HepG2 (cell line): ENCODE measurements around the gene CLMP. TPM values are rescaled to one million over a fixed set of nuclear protein-coding genes. Genes with fewer than 3 reads are reported as not detected.

ENCODE experiments used
- ATAC-seq: fragments of 200-7000 bp; cut with Tn5 transposase; 3 replicates; pipeline ENCODE4 v1.9.1; 2020; ENCODE audit warnings: mild to moderate bottlenecking, moderate library complexity
- BruUV-seq: library from RNA; stranded (reverse); fragments of 400-500 nt; replicated peaks from 2 replicates; lab custom pipeline; 2021; lab: Mats Ljungman, UMichigan
- CTCF ChIA-PET: fragments of 300-600 bp; formaldehyde crosslinking; extraction: SDS; loops from one replicate; lab custom pipeline; 2021; ENCODE audit warnings: low total read pairs, inconsistent platforms, low intra/inter-chr PET ratio; lab: Yijun Ruan, JAX
- POLR2A ChIA-PET: fragments of 350-600 bp; sonication (Branson Sonifier 250); formaldehyde crosslinking; loops from one replicate; lab custom pipeline; 2020; ENCODE audit warnings: antibody characterized with exemption, inconsistent platforms; lab: Yijun Ruan, JAX
- DNase-seq: peaks from one replicate; pipeline ENCODE4 v3.0.0-alpha.2; 2015; ENCODE audit warnings: low spot score
- FAIRE-seq: peaks from 3 replicates; lab custom pipeline; 2011; peaks lifted over from hg19 to GRCh38; lab: Jason Lieb, UNC
- H2AFZ ChIP-seq: one replicate; pipeline ENCODE4 v1.6.1; 2011; ENCODE audit warnings: low read length, inconsistent platforms
- H3K27ac ChIP-seq: fragments of 300-600 bp; 3 replicates; pipeline ENCODE4 v1.8.0; 2011; ENCODE audit warnings: mixed run types, mild to moderate bottlenecking, mixed read lengths, low read length, inconsistent platforms; ENCODE audit not compliant: insufficient read depth; ENCODE audit errors: extremely low read length
- H3K27me3 ChIP-seq, 2 experiments: fragments of 200-600 bp in 1 of 2; 2 replicates in 1 of 2; 3 replicates in 1 of 2; pipeline versions ENCODE4 v1.6.0 to v1.8.0; 2011; ENCODE audit warnings: low read length in 2 of 2, mild to moderate bottlenecking in 2 of 2, moderate library complexity in 2 of 2, inconsistent platforms in 1 of 2; ENCODE audit not compliant: insufficient read depth in 2 of 2, control insufficient read depth in 1 of 2
- H3K36me3 ChIP-seq, 2 experiments: fragments of 200-600 bp in 1 of 2; replicated peaks in 1 of 2; 2 replicates in 1 of 2; 3 replicates in 1 of 2; pipeline versions ENCODE4 v1.5.1 to v1.8.0; 2011; ENCODE audit warnings: low read length in 2 of 2, inconsistent platforms in 1 of 2; ENCODE audit not compliant: insufficient read depth in 2 of 2, control insufficient read depth in 1 of 2
- H3K4me1 ChIP-seq: 2 replicates; pipeline ENCODE4 v1.5.1; 2012; ENCODE audit warnings: low read length, inconsistent platforms; ENCODE audit not compliant: insufficient read depth
- H3K4me2 ChIP-seq: 2 replicates; pipeline ENCODE4 v1.6.0; 2011; ENCODE audit warnings: low read depth, low read length, inconsistent platforms
- H3K4me3 ChIP-seq, 3 experiments: fragments of 200-600 bp in 1 of 3; sonication (generic), shearing (Covaris generic) in 1 of 3; replicated peaks in 1 of 3; 2 replicates each; pipeline ENCODE4 v1.5.1; 2011 to 2016; ENCODE audit warnings: low read length in 3 of 3, inconsistent platforms in 2 of 3, low read depth in 2 of 3, mild to moderate bottlenecking in 2 of 3, control low read depth in 1 of 3, mixed read lengths in 1 of 3; ENCODE audit not compliant: insufficient read depth in 1 of 3
- H3K79me2 ChIP-seq: one replicate; pipeline ENCODE4 v1.6.1; 2011; ENCODE audit warnings: low read length, inconsistent platforms; ENCODE audit not compliant: insufficient read depth
- H3K9ac ChIP-seq: 2 replicates; pipeline ENCODE4 v1.6.0; 2011; ENCODE audit warnings: mild to moderate bottlenecking, low read depth, low read length, inconsistent platforms; ENCODE audit not compliant: insufficient read depth
- H3K9me3 ChIP-seq: 2 replicates; pipeline ENCODE4 v1.5.1; 2012; ENCODE audit warnings: mild to moderate bottlenecking, low read length
- H4K20me1 ChIP-seq: 2 replicates; pipeline ENCODE4 v1.6.0; 2011; ENCODE audit warnings: inconsistent platforms, mild to moderate bottlenecking, low read length, moderate library complexity; ENCODE audit not compliant: insufficient read depth
- KDM6A ChIP-seq: IDR thresholded peaks from 2 replicates; pipeline ENCODE4 v1.6.1; 2016; ENCODE audit warnings: low read depth
- PHB2 ChIP-seq: fragments of 450-650 bp; IDR thresholded peaks from 2 replicates; pipeline ENCODE4 v1.6.1; 2018; ENCODE audit not compliant: partially characterized antibody
- RBM39 ChIP-seq: fragments of 200-400 bp; formaldehyde crosslinking; IDR thresholded peaks from one replicate; pipeline ENCODE4 v1.6.1; 2018; ENCODE audit warnings: antibody characterized with exemption, mild to moderate bottlenecking, low read depth, low read length; ENCODE audit not compliant: poor library complexity, severe bottlenecking
- SNAPC5 ChIP-seq: sonication (generic); formaldehyde crosslinking; IDR thresholded peaks from 2 replicates; pipeline ENCODE4 v1.8.1; 2023; ENCODE audit warnings: mild to moderate bottlenecking, missing genetic modification reagents, borderline replicate concordance
- ZBTB38 ChIP-seq: sonication (generic); formaldehyde crosslinking; IDR thresholded peaks from 2 replicates; pipeline ENCODE4 v1.5.1; 2020; ENCODE audit warnings: mild to moderate bottlenecking, missing genetic modification reagents
- ZNF24 ChIP-seq: fragments of 450-650 bp; IDR thresholded peaks from 2 replicates; pipeline ENCODE4 v1.6.1; 2017; ENCODE audit warnings: antibody characterized with exemption, mild to moderate bottlenecking
- ZNF317 ChIP-seq: sonication (generic); formaldehyde crosslinking; IDR thresholded peaks from 2 replicates; pipeline ENCODE4 v1.5.0; 2020; ENCODE audit warnings: mild to moderate bottlenecking, missing genetic modification reagents
- ZNF331 ChIP-seq: sonication (generic); formaldehyde crosslinking; IDR thresholded peaks from 2 replicates; pipeline ENCODE4 v1.4.0; 2020; ENCODE audit warnings: missing genetic modification reagents
- ZNF367 ChIP-seq: sonication (generic); formaldehyde crosslinking; IDR thresholded peaks from 2 replicates; pipeline ENCODE4 v1.4.0; 2020; ENCODE audit warnings: missing genetic modification reagents, borderline replicate concordance
- ZNF407 ChIP-seq: sonication (generic); formaldehyde crosslinking; IDR thresholded peaks from one replicate; pipeline ENCODE4 v1.5.1; 2020; ENCODE audit warnings: mild to moderate bottlenecking, missing genetic modification reagents; ENCODE audit errors: not compliant biosample characterization
- ZNF460 ChIP-seq: sonication (generic); formaldehyde crosslinking; IDR thresholded peaks from 2 replicates; pipeline ENCODE4 v1.5.1; 2020; ENCODE audit warnings: missing genetic modification reagents, mild to moderate bottlenecking, borderline replicate concordance
- ZNF550 ChIP-seq: sonication (generic); formaldehyde crosslinking; IDR thresholded peaks from 2 replicates; pipeline ENCODE4 v1.4.0; 2020; ENCODE audit warnings: mild to moderate bottlenecking, missing genetic modification reagents, borderline replicate concordance
- ZNF773 ChIP-seq: sonication (generic); formaldehyde crosslinking; IDR thresholded peaks from 2 replicates; pipeline ENCODE4 v1.4.0; 2020; ENCODE audit warnings: missing genetic modification reagents, borderline replicate concordance
- ZNF776 ChIP-seq: sonication (generic); formaldehyde crosslinking; IDR thresholded peaks from 2 replicates; pipeline ENCODE4 v1.4.0; 2020; ENCODE audit warnings: mild to moderate bottlenecking, missing genetic modification reagents
- WGBS: methylation state at CpG from one replicate; pipeline ENCODE4 v1.1.6; 2017; ENCODE audit warnings: low lambda C conversion rate; 5-methylcytosine and 5-hydroxymethylcytosine counted together
- in situ Hi-C: cut with HindIII; loops from 2 replicates; pipeline ENCODE4 v1.10.0; 2017; ENCODE audit warnings: low pct_unique_long_range_greater_than_20kb; ENCODE audit not compliant: extremely low pct_ligation_motif_present
- intact Hi-C: fragments of 100-400 bp; cut with micrococcal nuclease; formaldehyde crosslinking; loops from one replicate; pipeline ENCODE4 v1.10.0; 2022; ENCODE audit not compliant: unreplicated experiment
- polyA plus RNA-seq, 8 experiments: library from polyadenylated mRNA; depleted of rRNA in 3 of 8; stranded (reverse) in 7 of 8; unstranded in 1 of 8; fragments of >200 nt; fragmentation: Illumina TruSeq in 4 of 8; extraction: Trizol in 4 of 8; gene quantifications; 2 replicates each; pipeline versions ENCODE4 v1.2.1 to v1.2.3, GENCODE V29; 2011 to 2016; ENCODE audit warnings: low read depth in 4 of 8, missing spikeins in 1 of 8, mixed read lengths in 1 of 8; ENCODE audit not compliant: insufficient read depth in 1 of 8
- total RNA-seq, 5 experiments: library from RNA; depleted of rRNA; stranded (reverse); fragments of >200 nt; fragmentation: Illumina TruSeq; extraction: Trizol; gene quantifications; 2 replicates each; pipeline ENCODE4 v1.2.3, GENCODE V29; 2016; ENCODE audit warnings: low read depth in 1 of 5

Gene CLMP
- total and polyA plus RNA-seq, 2 of the 13 experiments (the other 11 are each of a cell fraction or from before 2014, with no cell fraction given): not detected

DNA sequence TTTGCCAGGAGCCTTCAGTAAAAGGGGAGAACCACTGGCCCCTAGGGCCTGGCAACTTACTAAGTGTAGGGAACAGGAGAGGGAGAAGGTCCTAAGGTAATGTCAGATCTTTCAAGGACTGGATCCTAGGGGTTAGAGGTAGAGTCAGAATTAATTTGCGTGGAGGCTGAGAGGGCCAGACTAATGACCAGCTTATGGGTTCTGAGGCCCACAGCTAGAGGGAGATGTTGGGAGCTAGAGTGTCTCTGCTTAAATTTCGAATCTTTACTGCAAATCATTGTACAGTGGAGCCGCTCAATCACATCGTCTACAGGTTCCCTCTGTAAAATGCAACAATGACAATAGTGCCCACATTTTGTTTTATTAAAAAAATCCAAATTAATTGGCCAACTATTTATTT lies 31.4 kb downstream of the CLMP start:
- H3K27ac ChIP-seq: no peak overlapping the region
- DNase-seq (no peak), ATAC-seq (peak; percentile 42; the same call in 2 of the 3 replicates), FAIRE-seq (no peak)
- BruUV-seq: no TSS peak
- H3K4me1 ChIP-seq: no peaks in the 10 kb centered on the region
- no peak overlapping the region for H2AFZ ChIP-seq
- no peak overlapping the region for H3K4me2 ChIP-seq
- no peak overlapping the region for H3K9ac ChIP-seq
- H3K27me3 ChIP-seq: peaks cover 0 to 10% of the 10 kb centered on the region in 2 experiments; a peak in 2 of 5 replicates
- ChIA-PET POLR2A (no interaction called here), CTCF (no interaction called here)
- H3K79me2 ChIP-seq: no peaks in the 10 kb centered on the region
- H3K4me3 ChIP-seq: no peak overlapping the region
- 21% methylated on average over 4 of the region's 4 CpGs for whole genome bisulfite sequencing
- no peaks in the 10 kb centered on the region for H3K9me3 ChIP-seq
- H4K20me1 ChIP-seq: no peaks in the 10 kb centered on the region
- H3K36me3 ChIP-seq: no peaks in the 10 kb centered on the region
- in situ Hi-C loops (no loop called here), intact Hi-C loops (no loop called here)
- TF ChIP-seq ZNF24 (no peak), ZNF550 (CRISPR knock-in tag) (no peak), RBM39 (no peak), ZNF367 (CRISPR knock-in tag) (no peak), SNAPC5 (CRISPR knock-in tag) (no peak), KDM6A (CRISPR knock-in tag) (no peak), ZBTB38 (CRISPR knock-in tag) (no peak), PHB2 (no peak), ZNF776 (CRISPR knock-in tag) (no peak), ZNF460 (CRISPR knock-in tag) (no peak), ZNF317 (CRISPR knock-in tag) (no peak), ZNF331 (CRISPR knock-in tag) (no peak), ZNF773 (CRISPR knock-in tag) (no peak), ZNF407 (CRISPR knock-in tag) (no peak)
